Tibial nerve (tissue), 4 donors: Measurements from ENCODE around the gene SRPK2. TPM values are rescaled to one million over a fixed set of nuclear protein-coding genes. Genes with fewer than 3 reads are reported as not detected.
"Not testable (repeated sequence)": the region's sequence is repeated elsewhere in the genome, so short reads cannot be mapped to it uniquely, and the experiment has no call there.

Source experiments
- DNase-seq, 2 donors: peaks; one replicate each; pipeline ENCODE4 v3.0.0-alpha.2; 2019; ENCODE audit warnings: low spot score in 2 of 2
- H3K27ac ChIP-seq, 4 donors: fragments of 200-600 bp; sonication (generic) in 3 of 4; one replicate each; pipeline ENCODE4 v1.5.1; 2017 to 2019; ENCODE audit warnings: mild to moderate bottlenecking in 1 of 4
- H3K27me3 ChIP-seq, 2 donors: fragments of 200-600 bp; sonication (generic) in 1 of 2; one replicate each; pipeline versions ENCODE4 v1.5.1 to v1.6.0; 2017 to 2019
- H3K36me3 ChIP-seq, 3 donors: fragments of 200-600 bp; sonication (generic); one replicate each; pipeline ENCODE4 v1.5.1; 2018 to 2019
- H3K4me1 ChIP-seq, 4 donors: fragments of 200-600 bp; sonication (generic) in 3 of 4; one replicate each; pipeline ENCODE4 v1.5.1; 2017 to 2019
- H3K4me3 ChIP-seq, 4 donors: fragments of 200-600 bp; sonication (generic) in 3 of 4; one replicate each; pipeline ENCODE4 v1.5.1; 2017 to 2019; ENCODE audit warnings: mild to moderate bottlenecking in 1 of 4, moderate library complexity in 1 of 4
- H3K9me3 ChIP-seq, 4 donors: fragments of 200-600 bp; sonication (generic) in 3 of 4; one replicate each; pipeline ENCODE4 v1.5.1; 2017 to 2019
- EP300 ChIP-seq, 2 donors: sonication (generic); formaldehyde crosslinking; IDR thresholded peaks; one replicate each; pipeline ENCODE4 v1.6.1; 2017; ENCODE audit warnings: antibody characterized with exemption in 2 of 2, mild to moderate bottlenecking in 1 of 2
- POLR2A ChIP-seq, 2 donors: fragments of 450-650 bp; IDR thresholded peaks; one replicate each; pipeline ENCODE4 v1.6.1; 2017; ENCODE audit warnings: antibody characterized with exemption in 2 of 2, mild to moderate bottlenecking in 2 of 2, moderate library complexity in 2 of 2
- whole genome bisulfite sequencing, 2 donors: methylation state at CpG; one replicate each; pipeline ENCODE4 v1.1.5; 2018; 5-methylcytosine and 5-hydroxymethylcytosine counted together
- total RNA-seq, 4 donors: library from RNA; depleted of rRNA; stranded (reverse); fragments of >200 nt; gene quantifications; one replicate each; pipeline ENCODE4 v1.1.0, GENCODE V29; 2016
- TF ChIP-seq, protein P1 (sequence below), 5 experiments: fragments of 200-600 bp in 3 of 5; fragments of 450-650 bp in 2 of 5; sonication (generic) in 3 of 5; IDR thresholded peaks; one replicate each; pipeline ENCODE4 v1.5.1; 2016 to 2019; ENCODE audit warnings: antibody characterized with exemption in 5 of 5, mild to moderate bottlenecking in 3 of 5, moderate library complexity in 2 of 5

The SRPK2 gene
- total RNA-seq, 4 donors from 2014 or later, result 54.1 to 94.4 (median 61.9) TPM

DNA sequence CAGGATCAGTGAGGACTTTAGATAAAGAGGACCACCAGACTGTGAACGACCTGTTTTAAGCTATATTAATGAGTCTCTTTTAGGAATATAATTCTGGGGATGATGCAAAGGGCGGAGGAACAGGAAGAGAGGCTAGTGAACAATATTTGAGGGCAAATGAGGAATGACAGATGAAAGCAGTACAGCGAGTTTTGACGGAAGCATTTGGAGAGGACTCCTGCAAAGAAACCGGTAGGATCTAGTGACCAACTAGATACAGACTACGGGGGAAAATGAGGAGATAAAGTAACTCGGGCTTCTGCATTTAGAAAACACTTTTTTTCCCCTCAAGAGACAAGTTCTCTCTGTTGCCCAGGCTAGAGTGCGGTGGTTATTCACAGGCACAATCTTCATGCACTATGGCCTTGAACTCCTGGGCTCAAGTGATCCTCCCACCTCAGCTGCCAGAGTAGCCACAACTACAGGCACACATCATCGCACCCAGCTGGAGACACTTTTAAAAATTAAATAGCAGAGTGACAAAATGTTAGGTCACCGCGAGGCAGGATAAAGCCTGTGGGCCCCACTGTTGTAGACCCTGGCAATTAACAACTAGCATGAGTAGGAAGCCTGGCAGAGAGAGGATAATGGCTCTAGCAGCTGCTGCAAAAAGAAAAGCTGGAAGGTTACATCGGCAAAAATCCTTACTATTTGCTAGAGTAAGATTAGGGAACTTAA is 143.2 kb downstream of the SRPK2 start:
- DNase-seq, result no peak
- WGBS, 2 donors, result 54 to 57% methylated on average over 12 of the region's 12 CpGs

DNA sequence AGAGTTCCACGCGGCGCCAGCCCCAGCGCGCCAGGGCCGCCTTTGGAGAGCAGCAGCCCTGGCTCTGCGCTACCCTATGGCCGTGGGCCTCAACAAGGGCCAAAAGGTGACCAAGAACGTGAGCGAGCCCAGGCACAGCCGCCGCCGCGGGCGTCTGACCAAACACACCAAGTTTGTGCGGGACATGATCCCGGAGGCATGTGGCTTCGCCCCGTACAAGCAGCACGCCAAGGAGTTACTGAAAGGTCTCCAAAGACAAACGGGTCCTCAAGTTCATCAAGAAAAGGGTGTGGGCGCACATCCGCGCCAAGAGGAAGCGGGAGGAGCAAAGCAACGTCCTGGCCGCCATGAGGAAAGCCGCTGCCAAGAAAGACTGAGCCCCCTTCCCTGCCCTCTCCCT is 144.1 kb downstream of the SRPK2 start:
- peaks cover 0 to 4% (median 0%) of the 10 kb centered on the region in 3 donors for H3K36me3 ChIP-seq
- 78 to 83% methylated on average over 28 of the region's 28 CpGs for WGBS, 2 donors
- H3K4me3 ChIP-seq, result peak overlapping the region in 1 of 4 donors; percentile 1
- H3K9me3 ChIP-seq, result no peaks in the 10 kb centered on the region
- peaks cover 0 to 26% (median 10%) of the 10 kb centered on the region in 4 donors for H3K4me1 ChIP-seq
- no peak for DNase-seq
- H3K27ac ChIP-seq, result no peak overlapping the region
- no peaks in the 10 kb centered on the region for H3K27me3 ChIP-seq
- TF ChIP-seq, protein P1, sequence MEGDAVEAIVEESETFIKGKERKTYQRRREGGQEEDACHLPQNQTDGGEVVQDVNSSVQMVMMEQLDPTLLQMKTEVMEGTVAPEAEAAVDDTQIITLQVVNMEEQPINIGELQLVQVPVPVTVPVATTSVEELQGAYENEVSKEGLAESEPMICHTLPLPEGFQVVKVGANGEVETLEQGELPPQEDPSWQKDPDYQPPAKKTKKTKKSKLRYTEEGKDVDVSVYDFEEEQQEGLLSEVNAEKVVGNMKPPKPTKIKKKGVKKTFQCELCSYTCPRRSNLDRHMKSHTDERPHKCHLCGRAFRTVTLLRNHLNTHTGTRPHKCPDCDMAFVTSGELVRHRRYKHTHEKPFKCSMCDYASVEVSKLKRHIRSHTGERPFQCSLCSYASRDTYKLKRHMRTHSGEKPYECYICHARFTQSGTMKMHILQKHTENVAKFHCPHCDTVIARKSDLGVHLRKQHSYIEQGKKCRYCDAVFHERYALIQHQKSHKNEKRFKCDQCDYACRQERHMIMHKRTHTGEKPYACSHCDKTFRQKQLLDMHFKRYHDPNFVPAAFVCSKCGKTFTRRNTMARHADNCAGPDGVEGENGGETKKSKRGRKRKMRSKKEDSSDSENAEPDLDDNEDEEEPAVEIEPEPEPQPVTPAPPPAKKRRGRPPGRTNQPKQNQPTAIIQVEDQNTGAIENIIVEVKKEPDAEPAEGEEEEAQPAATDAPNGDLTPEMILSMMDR (IDR thresholded peaks at IDR 0.05), result no peak
- TF ChIP-seq EP300 (IDR thresholded peaks at IDR 0.05) (no peak), POLR2A (IDR thresholded peaks at IDR 0.05) (no peak)

More for the DNA sequence above, 143.2 kb downstream of the SRPK2 start:
- H3K4me1 ChIP-seq, result peaks cover 0 to 31% (median 10%) of the 10 kb centered on the region in 4 donors
- no peaks in the 10 kb centered on the region for H3K9me3 ChIP-seq
- no peak overlapping the region for H3K4me3 ChIP-seq
- no peak overlapping the region for H3K27ac ChIP-seq
- TF ChIP-seq, protein P1 (IDR thresholded peaks at IDR 0.05), result no peak
- TF ChIP-seq POLR2A (IDR thresholded peaks at IDR 0.05) (no peak), EP300 (IDR thresholded peaks at IDR 0.05) (no peak)
- peaks cover 0 to 4% (median 0%) of the 10 kb centered on the region in 3 donors for H3K36me3 ChIP-seq
- H3K27me3 ChIP-seq, result no peaks in the 10 kb centered on the region

DNA sequence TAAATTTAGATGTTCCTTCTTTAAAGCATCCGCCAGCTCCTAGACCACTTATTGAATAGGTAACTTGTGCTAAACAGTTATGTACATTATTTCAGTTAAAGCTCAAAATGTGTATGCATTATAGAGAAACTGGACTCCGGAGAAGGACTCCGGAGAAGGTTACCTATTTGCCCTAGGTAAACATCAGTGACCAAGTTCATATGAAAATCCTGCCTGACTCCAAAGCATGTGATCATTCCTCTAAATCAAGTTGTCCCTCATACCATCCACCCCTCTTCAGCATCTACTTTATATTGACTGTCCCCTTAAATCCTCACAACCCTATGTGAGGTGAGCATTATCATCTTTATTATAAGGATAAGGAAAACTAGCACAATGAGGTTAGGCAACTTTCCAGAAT is 147.5 kb downstream of the SRPK2 start:
- DNase-seq, result no peak
- Histone ChIP-seq H3K27ac (no peak overlapping the region), H3K4me3 (no peak overlapping the region), H3K36me3 (peaks cover 0 to 4% (median 0%) of the 10 kb centered on the region in 3 donors), H3K9me3 (no peaks in the 10 kb centered on the region), H3K4me1 (peaks cover 0 to 34% (median 8%) of the 10 kb centered on the region in 4 donors), H3K27me3 (no peaks in the 10 kb centered on the region)
- TF ChIP-seq POLR2A (IDR thresholded peaks at IDR 0.05) (no peak), EP300 (IDR thresholded peaks at IDR 0.05) (no peak)
- TF ChIP-seq, protein P1 (IDR thresholded peaks at IDR 0.05), result no peak
- 91 to 94% methylated on average over 3 of the region's 3 CpGs for WGBS, 2 donors

- H3K4me3 ChIP-seq, result no peak overlapping the region
- DNase-seq, result no peak
- H3K27ac ChIP-seq, result no peak overlapping the region
- peaks cover 0 to 3% (median 0%) of the 10 kb centered on the region in 4 donors for H3K9me3 ChIP-seq
- WGBS, 2 donors, result 69 to 73% methylated on average over 5 of the region's 5 CpGs
- H3K4me1 ChIP-seq, result peaks cover 0 to 22% (median 0%) of the 10 kb centered on the region in 4 donors
- TF ChIP-seq POLR2A (IDR thresholded peaks at IDR 0.05), result no peak
- no peak for TF ChIP-seq EP300 (IDR thresholded peaks at IDR 0.05)
- TF ChIP-seq, protein P1 (IDR thresholded peaks at IDR 0.05), result no peak
- no peaks in the 10 kb centered on the region for H3K27me3 ChIP-seq
- no peaks in the 10 kb centered on the region for H3K36me3 ChIP-seq
Measured at GRCh38 chr7:105238198-105238765, 150.4 kb downstream of the SRPK2 start.

DNA sequence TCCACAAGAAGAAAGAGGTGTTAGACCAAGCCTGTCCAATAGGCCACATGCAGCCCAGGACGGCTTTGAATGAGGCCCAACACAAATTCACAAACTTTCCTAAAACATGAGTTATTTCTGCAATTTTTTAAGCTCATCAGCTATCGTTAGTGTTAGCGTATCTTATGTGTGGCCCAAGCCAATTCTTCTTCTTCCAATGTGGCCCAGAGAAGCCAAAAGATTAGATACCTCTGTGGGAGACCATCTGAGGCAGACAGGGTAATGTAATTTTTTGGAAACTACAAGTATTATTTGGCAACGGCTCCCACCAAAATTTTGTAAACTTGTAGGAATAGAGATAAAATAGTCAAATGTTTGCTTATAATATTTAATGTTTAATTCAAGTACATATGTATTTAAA is 153.8 kb downstream of the SRPK2 start:
- peaks cover 0 to 14% (median 0%) of the 10 kb centered on the region in 3 donors for H3K36me3 ChIP-seq
- no peak for DNase-seq
- peaks cover 0 to 22% (median 0%) of the 10 kb centered on the region in 4 donors for H3K4me1 ChIP-seq
- H3K9me3 ChIP-seq, result peaks cover 0 to 3% (median 0%) of the 10 kb centered on the region in 4 donors
- H3K27me3 ChIP-seq, result no peaks in the 10 kb centered on the region
- TF ChIP-seq EP300 (IDR thresholded peaks at IDR 0.05), result no peak
- TF ChIP-seq, protein P1 (IDR thresholded peaks at IDR 0.05), result no peak
- H3K4me3 ChIP-seq, result no peak overlapping the region
- no peak overlapping the region for H3K27ac ChIP-seq
- 78 to 79% methylated on average over 4 of the region's 4 CpGs for WGBS, 2 donors

GRCh38 chr7:105232829-105233291 is 155.9 kb downstream of the SRPK2 start:
- H3K36me3 ChIP-seq, result peaks cover 0 to 19% (median 0%) of the 10 kb centered on the region in 3 donors
- H3K27ac ChIP-seq, H3K27me3 ChIP-seq, H3K9me3 ChIP-seq, DNase-seq, H3K4me3 ChIP-seq: not testable (repeated sequence)
- H3K4me1 ChIP-seq, result peaks cover 0 to 15% (median 0%) of the 10 kb centered on the region in 4 donors
- 94% methylated on average over 6 of the region's 6 CpGs for WGBS, 2 donors
